SK-N-SH (cell line): ENCODE measurements around the gene FBXO47.

Experiments used
- CTCF ChIP-seq: fragments of 200-600 bp; sonication (generic); IDR thresholded peaks from 2 replicates; pipeline ENCODE4 v1.6.1; 2017; ENCODE audit warnings: antibody characterized with exemption, mild to moderate bottlenecking, moderate library complexity
- EZH2phosphoT487 ChIP-seq: fragments of 200-600 bp; sonication (generic); IDR thresholded peaks from 2 replicates; pipeline ENCODE4 v1.6.1; 2017; ENCODE audit warnings: low read depth, mixed run types, mild to moderate bottlenecking, antibody characterized with exemption, moderate library complexity, borderline replicate concordance
- SIN3A ChIP-seq: IDR thresholded peaks from 2 replicates; pipeline ENCODE4 v1.6.1; 2012; ENCODE audit warnings: low read depth, mild to moderate bottlenecking, low read length, moderate library complexity, borderline replicate concordance
- TF ChIP-seq, protein P1 (sequence below): IDR thresholded peaks from 2 replicates; pipeline ENCODE4 v1.4.0; 2012; ENCODE audit warnings: low read depth, borderline replicate concordance

DNA sequence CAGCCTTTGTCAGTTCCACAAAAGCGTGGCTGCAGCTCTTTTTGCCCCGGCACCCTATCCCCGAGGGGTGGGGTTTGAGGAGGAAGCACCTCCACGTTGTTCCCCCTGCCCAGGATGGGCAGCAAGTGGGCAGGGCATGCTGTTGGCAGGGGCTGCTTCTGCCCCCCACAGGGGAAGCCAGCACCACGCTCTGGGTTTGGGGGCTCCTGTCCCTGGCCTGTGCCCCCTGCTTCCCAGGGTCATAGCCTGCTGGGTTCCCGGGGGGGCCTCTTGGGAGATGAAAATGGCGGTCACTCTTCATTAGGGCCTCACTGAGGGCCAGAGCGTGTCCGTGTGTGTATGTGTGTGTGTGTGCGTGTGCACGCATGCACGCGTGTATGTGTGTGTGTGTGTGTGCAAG, 74.6 kb downstream of the FBXO47 start:
- TF ChIP-seq EZH2phosphoT487 (no peak), SIN3A (no peak), CTCF (no peak)
- TF ChIP-seq, protein P1, sequence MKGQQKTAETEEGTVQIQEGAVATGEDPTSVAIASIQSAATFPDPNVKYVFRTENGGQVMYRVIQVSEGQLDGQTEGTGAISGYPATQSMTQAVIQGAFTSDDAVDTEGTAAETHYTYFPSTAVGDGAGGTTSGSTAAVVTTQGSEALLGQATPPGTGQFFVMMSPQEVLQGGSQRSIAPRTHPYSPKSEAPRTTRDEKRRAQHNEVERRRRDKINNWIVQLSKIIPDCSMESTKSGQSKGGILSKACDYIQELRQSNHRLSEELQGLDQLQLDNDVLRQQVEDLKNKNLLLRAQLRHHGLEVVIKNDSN = no peak
